ENCODE data around the gene OCRL. TPM values are rescaled to one million over a fixed set of nuclear protein-coding genes. Genes with fewer than 3 reads are reported as not detected.

OCRL gene
- total RNA-seq, 4 donors from 2014 or later, result 7.2 to 34.7 (median 17.4) TPM

GRCh38 chrX:129636175-129636681, 96.2 kb downstream of the OCRL start:
- H3K36me3 ChIP-seq, result no peaks in the 10 kb centered on the region
- H3K4me3 ChIP-seq, result no peak overlapping the region
- intact Hi-C loops (cut with DNase I; ENCODE audit: low total_unique reads), result loop anchor here (10.0 kb wide), 1 partner anchor 89 kb away; no protein-coding TSS in a partner anchor
- H3K9me3 ChIP-seq, result no peaks in the 10 kb centered on the region
- H3K4me1 ChIP-seq, result no peaks in the 10 kb centered on the region
- no peak overlapping the region for H3K27ac ChIP-seq
- no peak for DNase-seq
- no peaks in the 10 kb centered on the region for H3K27me3 ChIP-seq
- TF ChIP-seq CTCF (IDR thresholded peaks at IDR 0.05) (no peak), POLR2A (IDR thresholded peaks at IDR 0.05) (no peak)

GRCh38 chrX:129637217-129638109, 97.4 kb downstream of the OCRL start:
- Histone ChIP-seq H3K4me1 (no peaks in the 10 kb centered on the region), H3K4me3 (no peak overlapping the region), H3K27ac (no peak overlapping the region), H3K9me3 (no peaks in the 10 kb centered on the region), H3K27me3 (no peaks in the 10 kb centered on the region), H3K36me3 (no peaks in the 10 kb centered on the region)
- TF ChIP-seq CTCF (IDR thresholded peaks at IDR 0.05) (peak; percentile 72 to 82 (median 73)), POLR2A (IDR thresholded peaks at IDR 0.05) (no peak)
- peak; percentile 69 to 71 for DNase-seq
- intact Hi-C loops (cut with DNase I; ENCODE audit: low total_unique reads), result loop anchor here (10.0 kb wide), 1 partner anchor 87 kb away; no protein-coding TSS in a partner anchor

GRCh38 chrX:129638917-129639316, 98.9 kb downstream of the OCRL start:
- intact Hi-C loops (cut with DNase I; ENCODE audit: low total_unique reads), result loop anchor here (10.0 kb wide), 1 partner anchor 86 kb away; no protein-coding TSS in a partner anchor

GRCh38 chrX:129640737-129641136, 100.7 kb downstream of the OCRL start:
- Histone ChIP-seq H3K4me1 (no peaks in the 10 kb centered on the region), H3K27ac (no peak overlapping the region), H3K27me3 (no peaks in the 10 kb centered on the region), H3K4me3 (no peak overlapping the region), H3K36me3 (no peaks in the 10 kb centered on the region), H3K9me3 (no peaks in the 10 kb centered on the region)
- TF ChIP-seq POLR2A (IDR thresholded peaks at IDR 0.05) (no peak), CTCF (IDR thresholded peaks at IDR 0.05) (no peak)
- DNase-seq, result no peak
- intact Hi-C loops (cut with DNase I; ENCODE audit: low total_unique reads), result no loop called here

More at GRCh38 chrX:129638917-129639316, 98.9 kb downstream of the OCRL start:
- no peaks in the 10 kb centered on the region for H3K4me1 ChIP-seq
- H3K9me3 ChIP-seq, result no peaks in the 10 kb centered on the region
- no peak for TF ChIP-seq CTCF (IDR thresholded peaks at IDR 0.05)
- no peak for TF ChIP-seq POLR2A (IDR thresholded peaks at IDR 0.05)
- DNase-seq, result no peak
- H3K27me3 ChIP-seq, result no peaks in the 10 kb centered on the region
- H3K27ac ChIP-seq, result no peak overlapping the region
- no peaks in the 10 kb centered on the region for H3K36me3 ChIP-seq
- no peak overlapping the region for H3K4me3 ChIP-seq

GRCh38 chrX:129641469-129641868, 101.4 kb downstream of the OCRL start:
- Histone ChIP-seq H3K4me1 (no peaks in the 10 kb centered on the region), H3K4me3 (no peak overlapping the region), H3K27me3 (no peaks in the 10 kb centered on the region), H3K9me3 (no peaks in the 10 kb centered on the region), H3K36me3 (no peaks in the 10 kb centered on the region), H3K27ac (no peak overlapping the region)
- TF ChIP-seq CTCF (IDR thresholded peaks at IDR 0.05), result no peak
- TF ChIP-seq POLR2A (IDR thresholded peaks at IDR 0.05), result no peak
- no peak for DNase-seq
- intact Hi-C loops (cut with DNase I; ENCODE audit: low total_unique reads), result no loop called here

Measured in uterus (tissue), 4 donors.